Nephron progenitor cell (in vitro differentiated cells): ENCODE measurements around the gene CD164L2.
A peak's percentile ranks its signal among the peaks of the same experiment; 100 is the strongest.

ENCODE experiments used
- DNase-seq: peaks from one replicate; pipeline ENCODE4 v3.0.0; 2021
- H3K27ac Mint-ChIP-seq: 2 replicates; pipeline ENCODE4 v1.8.0; 2021; ENCODE audit warnings: mild to moderate bottlenecking, moderate library complexity, mixed read lengths
- H3K27me3 Mint-ChIP-seq: 2 replicates; pipeline ENCODE4 v1.8.0; 2021; ENCODE audit warnings: mild to moderate bottlenecking, low read depth, mixed read lengths; ENCODE audit not compliant: poor library complexity
- H3K36me3 Mint-ChIP-seq: 2 replicates; pipeline ENCODE4 v1.8.0; 2021; ENCODE audit warnings: low read depth, mixed read lengths
- H3K4me1 Mint-ChIP-seq: 2 replicates; pipeline ENCODE4 v1.8.0; 2021; ENCODE audit warnings: mixed read lengths
- H3K4me3 Mint-ChIP-seq: 2 replicates; pipeline ENCODE4 v1.8.0; 2021; ENCODE audit warnings: mild to moderate bottlenecking, moderate library complexity, mixed read lengths
- H3K9me3 Mint-ChIP-seq: 2 replicates; pipeline ENCODE4 v1.8.0; 2021; ENCODE audit warnings: mild to moderate bottlenecking, moderate library complexity, mixed read lengths
- CTCF ChIP-seq: fragments of 200-600 bp; sonication (generic); IDR thresholded peaks from 2 replicates; pipeline ENCODE4 v1.5.0; 2021; ENCODE audit warnings: antibody characterized with exemption

The CD164L2 gene

GRCh38 chr1:27427816-27428315, 44.7 kb upstream of the CD164L2 start:
- TF ChIP-seq CTCF: no peak
- Mint-ChIP-seq H3K36me3 (peaks cover 11% of the 10 kb centered on the region), H3K4me1 (peaks cover 71% of the 10 kb centered on the region), H3K9me3 (no peaks in the 10 kb centered on the region), H3K27me3 (no peaks in the 10 kb centered on the region), H3K4me3 (peak overlapping the region; percentile 43), H3K27ac (peak overlapping the region; percentile 97)
- no peak for DNase-seq

- H3K36me3 Mint-ChIP-seq: peaks cover 11% of the 10 kb centered on the region
- no peak overlapping the region for H3K4me3 Mint-ChIP-seq
- no peak for TF ChIP-seq CTCF
- H3K27me3 Mint-ChIP-seq: no peaks in the 10 kb centered on the region
- DNase-seq: no peak
- H3K4me1 Mint-ChIP-seq: peaks cover 76% of the 10 kb centered on the region
- H3K9me3 Mint-ChIP-seq: no peaks in the 10 kb centered on the region
- H3K27ac Mint-ChIP-seq: no peak overlapping the region
Measured at GRCh38 chr1:27427329-27427728, 44.2 kb upstream of the CD164L2 start.

- H3K4me1 Mint-ChIP-seq: peaks cover 68% of the 10 kb centered on the region
- H3K27ac Mint-ChIP-seq: peak overlapping the region; percentile 87
- peak overlapping the region; percentile 25 for H3K4me3 Mint-ChIP-seq
- H3K36me3 Mint-ChIP-seq: peaks cover 11% of the 10 kb centered on the region
- no peaks in the 10 kb centered on the region for H3K9me3 Mint-ChIP-seq
- no peaks in the 10 kb centered on the region for H3K27me3 Mint-ChIP-seq
- peak; percentile 28 for DNase-seq
- TF ChIP-seq CTCF: no peak
Measured at GRCh38 chr1:27423709-27424108, 40.6 kb upstream of the CD164L2 start.

- DNase-seq: no peak
- H3K4me3 Mint-ChIP-seq: peak overlapping the region; percentile 58
- peak overlapping the region; percentile 97 for H3K27ac Mint-ChIP-seq
- peaks cover 65% of the 10 kb centered on the region for H3K4me1 Mint-ChIP-seq
- H3K9me3 Mint-ChIP-seq: no peaks in the 10 kb centered on the region
- no peaks in the 10 kb centered on the region for H3K27me3 Mint-ChIP-seq
- TF ChIP-seq CTCF: no peak
- H3K36me3 Mint-ChIP-seq: peaks cover 38% of the 10 kb centered on the region
Measured at GRCh38 chr1:27418326-27419185, 35.4 kb upstream of the CD164L2 start.

GRCh38 chr1:27417713-27418112, 34.6 kb upstream of the CD164L2 start:
- H3K4me3 Mint-ChIP-seq: peak overlapping the region; percentile 58

More at GRCh38 chr1:27417713-27418112, 34.6 kb upstream of the CD164L2 start:
- TF ChIP-seq CTCF: no peak
- no peaks in the 10 kb centered on the region for H3K27me3 Mint-ChIP-seq
- no peaks in the 10 kb centered on the region for H3K9me3 Mint-ChIP-seq
- peaks cover 69% of the 10 kb centered on the region for H3K4me1 Mint-ChIP-seq
- H3K36me3 Mint-ChIP-seq: peaks cover 46% of the 10 kb centered on the region
- peak overlapping the region; percentile 97 for H3K27ac Mint-ChIP-seq
- no peak for DNase-seq
